Stomach (tissue), 9 donors: ENCODE results near the gene QRICH2. TPM values are rescaled to one million over a fixed set of nuclear protein-coding genes. Genes with fewer than 3 reads are reported as not detected.

ENCODE experiments used
- DNase-seq, 2 donors: peaks; one replicate each; pipeline versions ENCODE4 v3.0.0 to v3.0.0-alpha.2; 2013 to 2019
- H3K27ac ChIP-seq, 5 donors: fragments of 200-600 bp in 4 of 5; sonication (generic) in 4 of 5; one replicate each; pipeline ENCODE4 v1.5.1; 2013 to 2019; ENCODE audit warnings: mild to moderate bottlenecking in 1 of 5, moderate library complexity in 1 of 5
- H3K27me3 ChIP-seq, 3 donors: fragments of 200-600 bp; sonication (generic); one replicate each; pipeline ENCODE4 v1.5.1; 2017 to 2019; ENCODE audit warnings: mixed run types in 1 of 3
- H3K36me3 ChIP-seq, 4 donors: fragments of 200-600 bp; sonication (generic); 1 replicate in 3 of 4; 2 replicates in 1 of 4; pipeline ENCODE4 v1.5.1; 2016 to 2019
- H3K4me1 ChIP-seq, 4 donors: fragments of 200-600 bp; sonication (generic); one replicate each; pipeline ENCODE4 v1.5.1; 2016 to 2019
- H3K4me3 ChIP-seq, 4 donors: fragments of 200-600 bp; sonication (generic) in 3 of 4; one replicate each; pipeline ENCODE4 v1.5.1; 2016 to 2019; ENCODE audit warnings: mild to moderate bottlenecking in 1 of 4
- H3K9me3 ChIP-seq, 4 donors: fragments of 200-600 bp; sonication (generic); one replicate each; pipeline ENCODE4 v1.5.1; 2016 to 2019
- EP300 ChIP-seq: sonication (generic); formaldehyde crosslinking; IDR thresholded peaks from one replicate; pipeline ENCODE4 v1.6.1; 2017; ENCODE audit warnings: antibody characterized with exemption
- POLR2A ChIP-seq, 4 donors: fragments of 450-650 bp; IDR thresholded peaks; one replicate each; pipeline ENCODE4 v1.6.1; 2016; ENCODE audit warnings: antibody characterized with exemption in 4 of 4, control low read depth in 2 of 4, mild to moderate bottlenecking in 1 of 4, moderate library complexity in 1 of 4
- POLR2AphosphoS5 ChIP-seq, 3 donors: sonication (generic); formaldehyde crosslinking; IDR thresholded peaks; one replicate each; pipeline ENCODE4 v1.6.1; 2016; ENCODE audit warnings: antibody characterized with exemption in 3 of 3
- WGBS, 5 donors: extraction: QIAGEN DNeasy Blood & Tissue Kit in 3 of 5; methylation state at CpG; one replicate each; pipeline versions ENCODE4 v1.1.5 to v1.1.7; 2013 to 2018; 5-methylcytosine and 5-hydroxymethylcytosine counted together
- intact Hi-C: fragments of 100-400 bp; cut with DNase I; formaldehyde crosslinking; loops from one replicate; pipeline ENCODE4 v1.15.1; 2023; ENCODE audit warnings: low total_unique reads
- polyA plus RNA-seq, 3 donors: library from polyadenylated mRNA; stranded (reverse); fragments of 200-250 nt; gene quantifications; one replicate each; pipeline ENCODE4 v1.2.3, GENCODE V29; 2013
- total RNA-seq, 5 donors: library from RNA; depleted of rRNA; stranded (reverse); fragments of >200 nt; gene quantifications; one replicate each; pipeline versions ENCODE4 v1.1.0 to v1.2.3, GENCODE V29; 2014 to 2016
- TF ChIP-seq, protein P1 (sequence below), 7 experiments: fragments of 450-650 bp in 4 of 7; fragments of 200-600 bp in 3 of 7; sonication (generic) in 3 of 7; IDR thresholded peaks; one replicate each; pipeline ENCODE4 v1.5.1; 2016 to 2019; ENCODE audit warnings: antibody characterized with exemption in 7 of 7, control low read depth in 2 of 7, mild to moderate bottlenecking in 1 of 7
- donor health status: healthy with polysubstance abuse.
- donor health status: Bipolar disorder and iron deficiency.
- donor health status: healthy.

QRICH2 gene
- total and polyA plus RNA-seq, 8 donors = 0.72 to 12.5 (median 3.9) TPM

DNA sequence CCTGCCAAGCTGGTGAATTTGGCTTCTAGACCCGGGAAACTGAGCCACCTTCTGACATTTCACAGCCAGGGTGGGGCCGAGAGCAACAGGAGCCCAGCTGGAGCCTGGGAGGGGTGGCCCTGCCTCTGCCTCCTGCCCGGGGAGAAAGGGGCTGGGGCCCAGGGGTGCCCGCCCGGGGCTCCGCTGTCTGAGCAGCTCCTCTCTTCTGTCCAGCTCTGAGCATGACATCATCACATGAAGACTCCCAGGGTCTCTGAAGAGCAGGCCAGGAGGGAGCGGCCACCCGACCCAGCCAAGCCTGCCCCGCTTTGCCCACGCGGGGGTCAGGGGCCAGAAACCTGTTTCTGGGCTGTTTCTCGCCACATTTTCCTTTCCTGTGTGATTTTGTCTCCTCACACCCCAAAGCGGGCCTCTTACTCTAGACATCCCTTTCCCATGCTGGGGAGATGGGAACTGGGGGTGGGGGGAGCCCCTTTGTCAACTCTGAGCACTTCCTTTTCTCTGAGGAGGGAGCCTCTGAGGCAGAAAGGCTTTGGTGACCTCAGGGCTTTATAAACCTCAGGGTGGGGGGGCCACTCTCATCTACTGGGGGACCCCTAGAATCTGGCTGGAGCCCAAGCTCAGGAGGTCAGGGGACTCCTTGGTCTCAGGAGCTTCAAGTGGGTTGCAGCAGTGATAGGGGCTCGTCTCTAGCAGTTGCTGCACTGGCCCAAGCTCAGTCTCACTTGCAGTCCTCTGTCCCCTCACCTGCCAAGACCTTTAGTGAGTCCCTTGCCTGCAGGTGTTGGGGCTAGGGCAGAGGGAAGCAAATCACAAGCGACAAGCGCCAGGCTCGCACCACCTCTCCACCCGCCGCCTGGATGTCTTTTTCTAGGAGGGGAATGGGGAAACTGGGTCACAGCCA is 35.3 kb downstream of the QRICH2 start:
- Histone ChIP-seq H3K4me3 (peak overlapping the region; percentile 27 to 71 (median 40)), H3K4me1 (peaks cover 54 to 69% (median 67%) of the 10 kb centered on the region in 4 donors), H3K36me3 (peaks cover 4 to 28% (median 24%) of the 10 kb centered on the region in 4 donors), H3K27ac (peak overlapping the region; percentile 77 to 100 (median 82)), H3K27me3 (no peaks in the 10 kb centered on the region), H3K9me3 (no peaks in the 10 kb centered on the region)
- WGBS, 5 donors = 47 to 66% (median 53%) methylated on average over 13 to 19 of the region's 19 CpGs
- TF ChIP-seq POLR2AphosphoS5 (IDR thresholded peaks at IDR 0.05) (no peak), POLR2A (IDR thresholded peaks at IDR 0.05) (no peak), EP300 (no peak)
- TF ChIP-seq, protein P1, sequence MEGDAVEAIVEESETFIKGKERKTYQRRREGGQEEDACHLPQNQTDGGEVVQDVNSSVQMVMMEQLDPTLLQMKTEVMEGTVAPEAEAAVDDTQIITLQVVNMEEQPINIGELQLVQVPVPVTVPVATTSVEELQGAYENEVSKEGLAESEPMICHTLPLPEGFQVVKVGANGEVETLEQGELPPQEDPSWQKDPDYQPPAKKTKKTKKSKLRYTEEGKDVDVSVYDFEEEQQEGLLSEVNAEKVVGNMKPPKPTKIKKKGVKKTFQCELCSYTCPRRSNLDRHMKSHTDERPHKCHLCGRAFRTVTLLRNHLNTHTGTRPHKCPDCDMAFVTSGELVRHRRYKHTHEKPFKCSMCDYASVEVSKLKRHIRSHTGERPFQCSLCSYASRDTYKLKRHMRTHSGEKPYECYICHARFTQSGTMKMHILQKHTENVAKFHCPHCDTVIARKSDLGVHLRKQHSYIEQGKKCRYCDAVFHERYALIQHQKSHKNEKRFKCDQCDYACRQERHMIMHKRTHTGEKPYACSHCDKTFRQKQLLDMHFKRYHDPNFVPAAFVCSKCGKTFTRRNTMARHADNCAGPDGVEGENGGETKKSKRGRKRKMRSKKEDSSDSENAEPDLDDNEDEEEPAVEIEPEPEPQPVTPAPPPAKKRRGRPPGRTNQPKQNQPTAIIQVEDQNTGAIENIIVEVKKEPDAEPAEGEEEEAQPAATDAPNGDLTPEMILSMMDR (IDR thresholded peaks at IDR 0.05) = no peak
- intact Hi-C loops = no loop called here
- DNase-seq = peak in 1 of 2 donors; percentile 50

DNA sequence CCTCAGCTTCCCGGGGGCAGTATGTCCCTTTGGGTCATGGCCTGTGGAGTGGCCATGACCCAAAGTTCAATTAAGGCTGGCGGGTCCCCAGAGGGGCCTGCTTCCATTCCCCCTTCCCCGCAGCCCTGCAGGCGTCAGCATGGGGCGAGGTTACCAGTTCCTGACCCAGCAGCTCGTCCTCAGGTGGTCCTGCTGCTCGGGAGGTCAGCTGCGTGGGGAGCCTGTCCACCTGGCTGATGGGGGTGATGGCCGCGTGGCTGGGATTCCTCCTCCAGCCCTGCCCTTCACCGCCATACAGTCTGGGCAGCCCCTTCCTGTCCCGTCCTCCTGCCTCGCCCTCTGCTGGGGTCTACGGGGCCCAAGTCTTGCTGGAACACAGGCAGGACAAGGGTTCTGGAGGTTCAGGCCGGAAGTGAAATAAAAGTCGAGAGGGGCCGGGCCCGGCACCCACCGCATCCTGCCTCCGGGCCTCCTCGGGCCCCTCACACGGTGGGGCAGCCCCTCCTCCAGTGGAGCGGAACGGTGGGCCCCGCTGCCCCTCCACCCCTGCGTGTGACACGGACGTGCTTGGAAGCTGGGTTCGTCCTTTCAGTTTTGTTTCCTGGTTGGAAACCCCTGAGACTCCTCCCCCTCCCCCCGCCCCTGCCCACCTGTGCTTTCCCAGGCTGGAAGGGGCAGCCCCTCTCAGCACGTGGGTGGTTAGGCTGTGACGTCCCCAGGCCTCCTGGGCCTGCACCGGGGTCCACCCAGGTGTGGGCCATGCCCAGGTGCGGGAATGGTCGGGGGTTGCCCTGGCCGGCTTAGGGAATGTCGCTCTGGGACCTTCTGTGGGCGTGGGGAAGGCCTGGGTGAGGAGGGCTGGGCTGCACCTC is 36.2 kb downstream of the QRICH2 start:
- Histone ChIP-seq H3K4me3 (peak overlapping the region; percentile 27 to 71 (median 40)), H3K27me3 (no peaks in the 10 kb centered on the region), H3K9me3 (no peaks in the 10 kb centered on the region), H3K27ac (peak overlapping the region; percentile 77 to 100 (median 82)), H3K36me3 (peaks cover 4 to 31% (median 26%) of the 10 kb centered on the region in 4 donors), H3K4me1 (peaks cover 63 to 78% (median 76%) of the 10 kb centered on the region in 4 donors)
- TF ChIP-seq POLR2A (IDR thresholded peaks at IDR 0.05) (no peak), POLR2AphosphoS5 (IDR thresholded peaks at IDR 0.05) (peak in 2 of 3 donors; percentile 54 to 72)
- intact Hi-C loops = no loop called here
- 5 to 18% (median 8%) methylated on average over 17 to 38 of the region's 38 CpGs for WGBS, 5 donors
- peak; percentile 58 to 92 for DNase-seq

DNA sequence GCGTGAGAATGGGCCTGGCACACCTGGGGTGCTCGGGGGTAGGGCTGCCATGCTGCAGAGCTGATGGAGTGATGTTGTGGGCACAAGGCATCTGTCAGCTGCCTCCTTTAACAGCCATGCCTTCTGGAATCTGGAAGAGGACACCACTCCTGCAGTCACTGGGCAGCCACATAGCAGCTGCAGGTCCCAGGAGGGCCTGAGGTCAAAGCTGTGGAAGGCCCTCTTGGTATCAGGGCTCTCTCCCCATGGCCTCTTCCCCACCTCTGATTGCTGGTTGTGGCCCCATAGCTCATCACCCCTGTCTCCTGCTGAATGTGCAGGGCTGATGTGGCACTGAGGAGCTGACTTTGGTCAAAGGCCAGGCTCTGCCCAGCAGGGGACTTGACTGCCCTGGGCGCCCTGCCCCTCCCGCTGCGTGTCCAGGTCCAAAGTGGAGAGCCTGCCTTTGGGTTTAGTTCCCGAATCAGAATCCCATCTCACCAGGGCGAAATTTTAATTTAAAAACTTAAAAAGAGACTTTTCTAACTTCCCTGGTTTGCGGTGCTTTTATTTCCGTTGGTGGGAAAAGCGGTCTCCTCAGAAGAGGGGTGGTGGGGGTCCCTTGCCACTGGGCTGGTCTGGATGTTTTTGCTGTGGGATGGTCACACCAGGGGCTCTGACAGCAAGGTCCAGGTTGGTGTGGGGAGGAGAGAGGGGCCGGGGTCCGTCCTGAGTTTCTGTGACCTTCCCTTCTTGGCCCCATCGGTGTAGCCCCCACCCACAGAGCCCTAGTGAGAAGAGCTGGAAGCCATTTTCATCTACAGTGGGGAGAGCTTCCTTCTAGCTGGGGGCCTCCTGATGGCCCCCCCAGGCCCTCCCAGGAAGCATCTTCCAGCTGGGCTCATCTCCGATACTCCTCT is 37.1 kb downstream of the QRICH2 start:
- Histone ChIP-seq H3K27me3 (no peaks in the 10 kb centered on the region), H3K4me1 (peaks cover 68 to 87% (median 82%) of the 10 kb centered on the region in 4 donors), H3K27ac (peak overlapping the region; percentile 77 to 100 (median 82)), H3K9me3 (no peaks in the 10 kb centered on the region), H3K36me3 (peaks cover 4 to 32% (median 26%) of the 10 kb centered on the region in 4 donors), H3K4me3 (peak overlapping the region; percentile 27 to 71 (median 40))
- WGBS, 5 donors = 66 to 79% (median 69%) methylated on average over 13 to 14 of the region's 14 CpGs
- TF ChIP-seq EP300 = no peak
- intact Hi-C loops = no loop called here
- no peak for DNase-seq

DNA sequence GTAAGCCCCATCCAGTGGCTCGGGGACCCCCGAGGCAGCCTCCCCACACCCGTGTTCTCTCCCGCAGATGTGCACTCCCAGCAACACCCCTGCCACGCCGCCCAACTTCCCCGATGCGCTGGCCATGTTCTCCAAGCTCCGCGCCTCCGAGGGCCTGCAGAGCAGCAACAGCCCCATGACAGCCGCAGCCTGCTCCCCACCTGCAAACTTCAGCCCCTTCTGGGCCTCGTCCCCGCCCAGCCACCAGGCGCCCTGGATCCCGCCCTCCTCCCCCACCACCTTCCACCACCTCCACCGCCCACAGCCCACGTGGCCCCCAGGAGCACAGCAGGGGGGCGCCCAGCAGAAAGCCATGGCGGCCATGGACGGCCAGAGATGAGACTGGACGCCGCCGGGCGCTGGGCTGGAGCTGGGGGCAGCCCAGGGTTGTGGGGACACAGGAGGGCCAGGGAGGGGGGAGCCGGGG is 37.9 kb downstream of the QRICH2 start:
- peak overlapping the region in 3 of 5 donors; percentile 89 to 100 (median 97) for H3K27ac ChIP-seq
- H3K36me3 ChIP-seq = peaks cover 4 to 32% (median 26%) of the 10 kb centered on the region in 4 donors
- TF ChIP-seq, protein P1 (IDR thresholded peaks at IDR 0.05) = no peak
- no peak for TF ChIP-seq EP300
- no peak for TF ChIP-seq POLR2AphosphoS5 (IDR thresholded peaks at IDR 0.05)
- no peak for TF ChIP-seq POLR2A (IDR thresholded peaks at IDR 0.05)
- DNase-seq = no peak
- no peaks in the 10 kb centered on the region for H3K9me3 ChIP-seq
- no peaks in the 10 kb centered on the region for H3K27me3 ChIP-seq
- 69 to 79% (median 77%) methylated on average over 22 to 26 of the region's 26 CpGs for WGBS, 5 donors
- intact Hi-C loops = no loop called here
- H3K4me1 ChIP-seq = peaks cover 68 to 88% (median 82%) of the 10 kb centered on the region in 4 donors
- peak overlapping the region in 2 of 4 donors; percentile 27 to 71 for H3K4me3 ChIP-seq
